Stimulated activated CD4-positive, alpha-beta T cell treated with anti-CD3 and anti-CD28 coated beads, Interleukin-4, amount 100 ng/mL, for 48 hours (primary cell): ENCODE data around the gene CEP131.
"Not testable (repeated sequence)": the region's sequence is repeated elsewhere in the genome, so short reads cannot be mapped to it uniquely, and the experiment has no call there.

Experiments used
- DNase-seq, 2 donors: peaks; one replicate each; pipeline ENCODE4 v3.0.0-alpha.2; 2020; ENCODE audit warnings: low read depth in 2 of 2

The CEP131 gene

GRCh38 chr17:81166033-81166492 is 56.7 kb downstream of the CEP131 start, which contains the start of gene AATK:
Gene AATK, minus strand, starts transcription at chr17:81166221. Its CDS starts 229 bp downstream, at chr17:81165992.
- no peak for DNase-seq

- no peak for DNase-seq
Observed at GRCh38 chr17:81165246-81166032, 57.3 kb downstream of the CEP131 start, which contains the start of gene PVALEF. Gene PVALEF, plus strand, starts transcription at chr17:81165507. Its CDS starts 15,720 bp downstream, at chr17:81181227.

- DNase-seq, result no peak
Observed at GRCh38 chr17:81164371-81165245, 58.2 kb downstream of the CEP131 start.

GRCh38 chr17:81163703-81164370 is 58.9 kb downstream of the CEP131 start:
- no peak for DNase-seq

- DNase-seq, result no peak
Observed at GRCh38 chr17:81163051-81163695, 59.6 kb downstream of the CEP131 start.

- DNase-seq, result no peak
Observed at GRCh38 chr17:81162491-81162890, 60.3 kb downstream of the CEP131 start.

GRCh38 chr17:81161972-81162371 is 60.8 kb downstream of the CEP131 start:
- no peak for DNase-seq

GRCh38 chr17:81161536-81161935 is 61.2 kb downstream of the CEP131 start:
- DNase-seq, result no peak

- no peak for DNase-seq
Observed at GRCh38 chr17:81160747-81161453, 61.9 kb downstream of the CEP131 start.

- no peak for DNase-seq
Observed at GRCh38 chr17:81160306-81160705, 62.5 kb downstream of the CEP131 start.

- DNase-seq, result no peak
Observed at GRCh38 chr17:81159611-81160265, 63.0 kb downstream of the CEP131 start.

GRCh38 chr17:81158688-81159590 is 63.8 kb downstream of the CEP131 start:
- no peak for DNase-seq

GRCh38 chr17:81157848-81158687 is 64.7 kb downstream of the CEP131 start:
- DNase-seq, result no peak

GRCh38 chr17:81156866-81157805 is 65.6 kb downstream of the CEP131 start:
- no peak for DNase-seq

- no peak for DNase-seq
Observed at GRCh38 chr17:81154961-81155360, 67.8 kb downstream of the CEP131 start.

- DNase-seq, result not testable (repeated sequence)
Observed at GRCh38 chr17:81154016-81154415, 68.7 kb downstream of the CEP131 start.

GRCh38 chr17:81153340-81153803 is 69.4 kb downstream of the CEP131 start:
- DNase-seq, result no peak
